Activated CD4-positive, alpha-beta T cell treated with anti-CD3 and anti-CD28 coated beads for 48 hours (primary cell): Measurements from ENCODE around the gene GTF2F1.
"Not testable (repeated sequence)": the region's sequence is repeated elsewhere in the genome, so short reads cannot be mapped to it uniquely, and the experiment has no call there.

ENCODE experiments used
- DNase-seq: peaks from one replicate; pipeline ENCODE4 v3.0.0-alpha.2; 2020

Gene GTF2F1, protein sequence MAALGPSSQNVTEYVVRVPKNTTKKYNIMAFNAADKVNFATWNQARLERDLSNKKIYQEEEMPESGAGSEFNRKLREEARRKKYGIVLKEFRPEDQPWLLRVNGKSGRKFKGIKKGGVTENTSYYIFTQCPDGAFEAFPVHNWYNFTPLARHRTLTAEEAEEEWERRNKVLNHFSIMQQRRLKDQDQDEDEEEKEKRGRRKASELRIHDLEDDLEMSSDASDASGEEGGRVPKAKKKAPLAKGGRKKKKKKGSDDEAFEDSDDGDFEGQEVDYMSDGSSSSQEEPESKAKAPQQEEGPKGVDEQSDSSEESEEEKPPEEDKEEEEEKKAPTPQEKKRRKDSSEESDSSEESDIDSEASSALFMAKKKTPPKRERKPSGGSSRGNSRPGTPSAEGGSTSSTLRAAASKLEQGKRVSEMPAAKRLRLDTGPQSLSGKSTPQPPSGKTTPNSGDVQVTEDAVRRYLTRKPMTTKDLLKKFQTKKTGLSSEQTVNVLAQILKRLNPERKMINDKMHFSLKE

DNA sequence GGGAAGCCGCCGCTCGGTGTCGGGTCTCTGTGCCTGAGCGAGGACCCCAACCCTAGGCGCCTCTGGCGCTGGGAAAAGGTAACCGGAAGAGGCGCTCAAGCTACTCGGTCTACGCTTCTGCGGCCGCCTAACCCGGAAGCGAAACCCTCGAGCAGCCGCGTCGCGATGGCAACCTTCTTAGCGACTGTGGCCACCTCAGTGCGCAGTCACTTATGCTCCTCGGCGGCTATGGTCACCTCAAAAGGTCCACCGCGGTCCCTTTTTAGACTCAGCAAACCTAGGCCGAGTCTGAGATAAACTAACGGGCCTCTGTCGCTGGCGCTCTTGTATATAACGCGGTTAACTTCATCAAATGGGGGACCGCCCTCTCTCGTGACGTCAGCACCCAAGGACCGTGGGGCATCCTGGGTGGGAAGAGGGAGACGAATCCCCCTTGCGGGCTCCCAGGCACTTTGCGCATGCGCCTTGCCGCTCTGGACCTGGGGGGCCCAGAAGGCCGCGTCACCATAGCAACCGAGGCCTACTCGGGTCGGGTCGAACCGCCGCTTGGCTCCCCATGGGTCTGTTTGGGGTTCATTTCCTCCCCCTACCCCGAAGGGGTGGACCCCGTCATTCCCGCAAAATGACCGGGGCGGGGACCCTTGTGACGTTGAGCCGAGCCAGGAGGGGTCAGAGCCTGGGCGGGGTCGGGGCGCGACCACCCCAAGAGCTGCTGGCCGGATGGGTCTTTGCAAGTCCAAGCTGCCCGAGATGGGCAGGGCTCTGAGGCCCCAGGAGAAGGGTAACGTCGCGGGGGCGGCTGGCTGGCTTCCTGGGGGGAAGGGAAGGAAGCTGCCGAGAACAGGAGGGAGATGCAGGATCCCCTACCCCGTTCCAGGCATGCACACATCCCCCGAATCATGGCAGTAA, at the start of gene GTF2F1:
Gene GTF2F1, minus strand, starts transcription at position 91 of the 909 bp plus-strand sequence. CDS start 169 bp downstream, outside the sequence.
- peak; percentile 96 for DNase-seq

DNA sequence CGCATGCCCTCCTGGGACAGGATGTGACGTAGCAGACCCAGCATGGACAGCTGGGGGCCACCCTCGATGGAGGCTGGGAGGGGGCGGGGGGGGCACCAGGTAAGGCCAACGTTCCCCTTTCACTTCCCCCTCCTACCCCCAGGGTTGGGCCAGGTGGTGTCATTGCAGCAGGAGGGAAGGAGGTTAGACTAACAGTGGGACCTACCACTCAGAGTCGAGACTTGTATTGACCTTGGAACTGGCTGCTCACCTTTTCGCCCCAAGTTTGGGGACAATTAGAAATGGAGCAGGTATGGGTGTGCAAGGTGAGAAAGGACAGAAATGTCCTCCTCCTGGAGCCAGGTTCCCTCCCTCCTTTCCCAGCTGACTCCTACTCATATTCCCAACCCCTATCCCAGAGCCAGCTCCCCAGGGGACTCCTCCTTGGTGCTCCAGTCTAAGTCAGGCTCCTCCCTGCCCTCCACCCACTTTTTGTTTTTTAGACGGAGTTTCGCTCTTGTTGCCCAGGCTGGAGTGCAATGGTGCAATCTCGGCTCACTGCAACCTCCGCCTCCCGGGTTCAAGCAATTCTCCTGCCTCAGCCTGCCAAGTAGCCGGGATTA, 49.2 kb upstream of the GTF2F1 start:
- no peak for DNase-seq

DNA sequence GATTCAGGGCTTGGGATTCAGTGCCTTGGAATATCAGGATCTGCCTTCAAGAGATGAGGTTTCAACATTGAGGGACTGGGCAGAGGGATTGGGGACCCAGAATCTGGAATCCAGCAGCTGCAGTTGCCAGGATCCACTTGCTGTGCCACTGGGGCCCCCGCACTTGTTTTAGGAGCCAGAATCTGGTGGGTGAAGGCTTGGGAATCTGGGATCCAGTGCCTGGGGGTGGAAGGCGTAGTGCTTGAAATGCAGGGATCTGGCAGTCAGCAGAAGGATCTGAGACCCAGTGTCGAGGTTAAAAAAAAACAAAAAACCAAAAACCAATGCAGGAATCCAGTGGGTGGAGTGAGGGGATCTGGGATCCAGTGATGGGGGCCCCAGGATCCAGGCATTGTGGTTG, 47.9 kb upstream of the GTF2F1 start:
- no peak for DNase-seq

DNA sequence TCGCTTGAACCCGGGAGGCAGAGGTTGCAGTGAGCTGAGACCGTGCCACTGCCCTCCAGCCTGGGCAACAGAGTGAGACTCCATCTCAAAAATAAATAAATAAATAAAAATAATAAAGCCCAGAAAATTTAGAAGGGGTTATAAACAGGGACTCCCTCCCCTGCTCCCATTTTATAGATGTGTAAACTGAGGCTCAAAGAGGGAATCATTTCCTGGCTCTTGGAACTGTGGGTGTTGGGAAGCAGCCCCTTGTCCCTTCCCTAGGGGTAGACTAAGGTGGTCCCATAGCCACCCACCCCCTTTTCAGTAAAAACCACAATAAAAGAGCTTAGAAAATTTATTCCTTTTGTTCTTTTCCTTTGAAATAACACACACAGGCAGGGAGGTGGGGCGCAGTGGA, 46.8 kb upstream of the GTF2F1 start:
- no peak for DNase-seq

DNA sequence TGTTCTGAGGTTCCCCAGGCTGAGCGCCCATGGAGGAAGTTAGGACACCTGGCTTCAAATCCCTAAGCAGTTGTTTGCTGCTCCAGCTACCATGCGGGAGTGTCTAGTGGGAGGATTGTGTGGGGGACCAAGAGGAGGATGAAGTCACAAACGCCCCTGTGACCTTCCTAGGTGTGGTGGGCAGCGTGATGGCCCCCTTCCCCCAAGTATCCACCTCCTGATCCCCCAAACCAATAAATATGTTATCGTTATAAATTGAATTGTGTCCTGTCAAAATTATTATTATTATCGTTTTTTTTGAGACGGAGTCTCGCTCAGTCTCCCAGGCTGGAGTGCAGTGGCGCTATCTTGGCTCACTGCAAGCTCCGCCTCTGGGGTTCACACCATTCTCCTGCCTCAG, 40.7 kb upstream of the GTF2F1 start, which contains the start of gene SLC25A41:
Gene SLC25A41, minus strand, starts transcription at position 101 of the 400 bp plus-strand sequence. Its CDS starts 70 bp downstream, at position 31.
- no peak for DNase-seq

DNA sequence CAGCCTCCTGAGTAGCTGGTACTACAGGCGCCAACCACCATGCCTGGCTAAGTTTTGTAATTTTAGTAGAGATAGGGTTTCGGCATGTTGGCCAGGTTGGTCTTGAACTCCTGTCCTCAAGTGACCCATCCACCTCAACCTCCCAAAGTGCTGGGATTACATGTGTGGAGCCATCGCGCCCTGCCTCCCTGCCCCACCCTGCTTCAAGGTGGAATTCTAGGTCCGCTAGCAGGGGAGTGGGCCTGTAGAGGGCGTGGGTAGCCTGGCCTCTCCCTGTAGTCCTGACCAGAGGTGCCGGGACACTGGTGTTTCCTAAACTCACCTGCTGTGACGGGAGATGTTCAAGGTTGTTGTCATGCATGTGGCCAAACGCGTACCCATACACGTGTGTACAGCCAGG, 40.2 kb upstream of the GTF2F1 start:
- no peak for DNase-seq

DNA sequence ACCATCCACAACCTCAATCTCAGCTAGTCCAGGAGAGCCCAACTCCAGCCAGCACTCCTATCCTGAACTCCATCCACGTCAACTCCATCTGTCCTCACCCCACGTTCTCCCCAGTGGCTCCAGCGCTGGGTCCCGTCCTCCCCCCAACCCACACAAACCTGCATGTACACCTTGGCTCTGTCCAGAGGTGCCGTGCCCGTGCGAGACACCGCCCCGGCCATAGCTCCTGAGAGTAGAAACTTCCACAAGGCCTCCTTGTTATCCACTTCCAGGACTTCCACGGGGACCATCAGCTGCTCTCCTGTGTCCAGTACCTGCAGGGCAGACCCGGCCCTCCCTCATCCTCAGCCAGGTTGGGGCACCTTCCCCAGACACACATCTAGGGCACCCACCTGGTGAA, 38.9 kb upstream of the GTF2F1 start:
- no peak for DNase-seq

DNA sequence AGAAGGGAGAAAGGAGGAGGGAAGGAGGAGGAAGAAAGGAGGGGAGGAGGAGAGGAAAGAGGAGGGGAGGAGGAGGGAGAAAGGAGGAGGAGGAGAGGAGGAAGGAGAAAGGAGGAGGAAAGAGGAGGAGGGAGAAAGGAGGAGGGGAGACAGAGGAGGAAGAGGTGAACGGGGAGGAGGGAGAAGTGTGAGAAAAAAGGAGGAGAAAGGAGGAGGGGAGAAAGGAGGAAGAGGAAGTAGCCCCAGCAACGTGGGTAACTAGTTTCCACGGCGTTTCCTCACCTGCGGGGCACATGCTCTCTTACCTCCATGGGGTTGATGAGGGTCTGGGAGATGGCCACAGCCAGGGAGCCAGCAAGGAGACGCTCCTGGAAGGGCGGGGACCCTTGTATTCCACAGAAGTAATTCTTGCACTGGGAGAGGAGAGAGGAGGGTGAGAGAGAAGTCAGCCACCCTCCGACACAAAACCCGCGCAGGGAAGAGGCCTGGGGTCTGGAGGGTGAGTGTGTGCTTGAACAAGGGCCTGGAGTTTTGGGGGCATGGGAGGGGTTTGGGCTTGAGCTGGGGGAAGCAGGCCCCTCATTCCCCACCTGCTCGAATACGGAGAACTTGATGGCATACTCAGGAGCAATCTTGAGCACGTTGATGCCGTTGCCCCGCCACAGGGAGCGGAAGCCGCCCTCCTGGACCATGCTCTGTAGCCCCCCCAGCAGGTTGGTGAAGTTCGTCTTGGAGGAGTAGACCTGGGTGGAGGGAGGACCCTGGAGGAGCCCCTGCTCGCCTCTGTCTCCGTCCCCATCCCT, 36.7 kb upstream of the GTF2F1 start:
- no peak for DNase-seq

DNA sequence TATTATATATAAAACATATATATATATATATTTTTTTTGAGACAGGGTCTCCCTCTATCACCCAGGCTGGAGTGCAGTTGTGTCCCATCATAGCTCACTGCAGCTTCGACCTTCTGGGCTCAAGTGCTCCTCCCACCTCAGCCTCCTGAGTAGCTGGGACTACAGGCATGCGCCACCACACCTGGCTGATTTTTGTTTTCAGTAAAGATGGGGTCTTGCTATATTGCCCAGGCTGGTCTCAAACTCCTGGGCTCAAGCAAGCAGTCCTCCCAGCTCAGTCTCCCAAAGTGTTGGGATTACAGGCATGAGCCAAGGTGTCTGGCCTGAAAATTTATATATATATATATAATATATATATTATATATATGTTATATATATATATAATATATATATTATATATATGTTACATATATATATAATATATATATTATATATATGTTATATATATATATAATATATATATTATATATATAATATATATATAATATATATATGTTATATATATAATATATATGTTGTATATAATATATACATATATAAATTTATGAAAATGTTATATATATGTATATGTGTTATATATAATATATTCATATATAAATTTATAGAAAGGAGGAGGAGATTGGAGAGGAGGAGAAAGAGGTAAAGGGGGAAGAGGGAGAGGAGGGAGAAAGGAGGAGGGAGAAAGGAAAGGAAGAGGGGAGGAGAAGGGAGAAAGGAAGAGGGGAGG, 35.9 kb upstream of the GTF2F1 start:
- not testable (repeated sequence) for DNase-seq

DNA sequence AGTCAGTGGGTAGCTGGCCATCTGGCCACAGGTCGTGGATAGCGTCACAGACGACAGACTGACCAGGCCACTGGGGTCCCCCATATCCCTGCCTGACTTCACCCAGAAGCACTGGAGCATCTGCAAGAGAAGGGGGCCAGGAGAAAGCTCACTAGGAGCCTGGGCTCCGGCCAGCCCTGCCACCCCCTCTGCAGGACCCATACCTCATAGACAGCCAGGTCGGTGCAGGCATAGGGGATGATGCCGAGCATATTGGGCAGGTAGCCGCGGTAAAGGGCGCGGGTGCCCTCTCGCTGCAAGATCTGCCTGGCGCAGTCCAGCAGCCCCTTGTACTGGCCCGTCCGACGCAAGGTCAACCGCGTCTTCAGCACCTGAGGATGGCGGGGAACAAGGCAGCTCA, 34.2 kb upstream of the GTF2F1 start:
- no peak for DNase-seq

DNA sequence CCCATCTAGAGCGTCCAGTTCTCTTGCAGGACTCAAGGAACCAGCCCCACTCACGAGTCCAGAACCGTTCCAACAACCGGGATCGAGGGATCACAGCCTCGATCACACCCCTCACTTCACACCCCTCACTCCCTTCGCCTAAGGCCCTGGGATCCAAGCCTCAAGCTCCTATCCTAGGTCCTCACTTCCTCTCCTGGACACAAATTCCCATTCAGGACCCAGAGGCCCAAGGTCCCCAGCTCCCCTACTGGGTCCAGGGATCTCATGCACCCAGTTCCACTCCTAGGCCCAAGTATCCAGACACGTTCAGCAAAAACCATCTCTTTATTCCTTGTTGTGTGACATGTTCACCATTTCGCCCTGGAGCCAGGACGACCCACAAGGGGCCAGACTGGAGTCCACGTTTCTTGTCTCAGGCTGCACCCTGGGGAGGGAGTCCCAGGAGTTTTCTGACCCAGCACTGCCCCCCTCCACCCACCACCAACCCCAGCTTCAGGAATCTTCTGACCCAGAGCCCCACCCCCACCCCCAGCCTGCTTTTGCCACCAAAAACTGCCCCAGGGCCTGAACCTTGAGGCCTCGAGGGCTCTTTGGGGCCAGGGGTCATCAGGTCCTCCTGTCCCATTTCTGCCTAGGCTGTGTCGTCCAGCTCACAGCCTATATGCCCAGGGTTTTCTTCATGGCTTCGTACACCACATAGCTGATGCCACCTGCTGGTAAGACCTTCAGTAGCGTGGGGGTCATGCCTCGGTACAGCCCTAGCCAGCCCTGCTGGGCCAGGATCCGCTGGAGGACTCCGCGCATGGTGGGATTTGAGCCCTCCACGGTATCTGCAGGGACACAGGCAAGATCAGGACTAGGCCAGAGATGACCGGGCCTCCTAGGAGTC, 33.0 kb upstream of the GTF2F1 start:
- DNase-seq: no peak

DNA sequence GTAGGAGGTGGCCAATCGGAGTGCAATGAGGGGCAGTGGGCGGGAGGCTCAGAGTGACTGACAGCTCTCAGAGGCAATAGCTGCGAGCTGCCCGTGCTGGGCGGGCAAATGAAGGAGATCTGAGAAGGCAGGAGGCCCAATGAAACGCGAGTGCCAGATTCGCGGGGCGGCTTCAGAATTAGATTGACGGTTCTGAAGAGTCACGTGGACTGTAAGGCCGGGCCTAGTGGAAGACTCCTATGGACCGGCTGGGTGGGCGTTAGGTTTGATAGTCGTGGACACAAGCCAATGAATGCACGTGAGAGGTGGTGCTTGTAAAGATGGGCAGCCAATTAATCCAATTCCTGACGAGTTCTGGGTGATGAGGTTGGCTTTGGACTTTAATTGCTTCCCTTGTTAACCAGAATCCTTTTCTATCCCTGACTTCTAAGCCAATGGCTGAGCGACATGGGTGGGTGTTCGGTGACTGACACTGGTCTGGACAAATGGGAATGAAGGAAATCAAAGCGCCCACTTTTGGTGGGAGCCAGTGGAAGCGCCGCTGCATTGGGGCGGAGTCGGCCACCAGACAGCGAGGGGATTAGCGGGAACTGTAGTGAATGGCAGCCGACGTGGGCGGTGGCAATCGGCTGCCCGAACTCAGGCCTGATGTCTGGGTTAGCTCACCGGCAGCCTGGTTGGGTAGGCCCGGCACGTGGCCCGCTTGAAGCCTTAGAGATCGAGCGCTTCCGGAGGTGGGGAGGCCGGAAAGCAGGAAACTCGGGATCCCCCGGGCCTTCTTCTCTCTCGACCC, 32.2 kb upstream of the GTF2F1 start:
- DNase-seq: peak; percentile 100

DNA sequence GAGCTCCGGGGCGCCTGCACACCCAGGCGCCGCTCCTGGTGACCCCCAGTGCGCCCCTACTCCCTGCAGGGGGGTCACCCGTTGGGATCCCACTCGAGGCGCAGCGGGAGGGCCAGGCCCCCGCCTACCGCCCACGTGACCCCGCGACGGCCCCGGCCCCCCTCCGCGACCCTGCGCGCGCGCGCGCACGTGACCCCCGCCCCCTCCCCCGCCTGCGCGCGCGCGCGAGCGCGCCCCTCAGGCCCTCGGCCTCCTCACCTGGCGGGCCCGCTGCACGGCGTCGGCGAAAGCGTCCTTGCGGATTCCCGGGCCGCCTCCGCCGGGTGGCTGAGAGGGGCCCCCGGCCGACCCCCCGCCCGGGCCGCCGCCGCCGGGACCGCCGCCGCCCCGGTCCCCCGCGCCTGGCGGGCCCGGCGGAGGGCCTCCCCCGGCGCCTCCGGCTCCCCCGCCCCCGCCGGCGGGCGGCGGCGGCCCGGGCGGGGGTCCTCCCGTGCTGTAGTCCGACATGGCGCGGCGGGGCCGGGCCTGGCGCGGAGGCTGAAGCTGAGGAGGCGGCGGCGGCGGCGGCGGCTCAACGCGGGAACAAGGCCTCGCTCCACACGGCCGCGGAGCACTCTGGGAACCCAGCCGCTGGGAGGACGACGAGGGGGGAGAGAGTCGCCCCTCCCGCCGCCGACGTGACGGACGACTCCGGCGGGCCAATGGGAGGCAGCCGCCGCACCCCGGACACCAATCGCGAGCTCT, 31.4 kb upstream of the GTF2F1 start, which contains the start of gene KHSRP:
Gene KHSRP, minus strand, starts transcription at position 617 of the 744 bp plus-strand sequence. Its CDS starts 110 bp downstream, at position 507.
- DNase-seq: peak; percentile 49

DNA sequence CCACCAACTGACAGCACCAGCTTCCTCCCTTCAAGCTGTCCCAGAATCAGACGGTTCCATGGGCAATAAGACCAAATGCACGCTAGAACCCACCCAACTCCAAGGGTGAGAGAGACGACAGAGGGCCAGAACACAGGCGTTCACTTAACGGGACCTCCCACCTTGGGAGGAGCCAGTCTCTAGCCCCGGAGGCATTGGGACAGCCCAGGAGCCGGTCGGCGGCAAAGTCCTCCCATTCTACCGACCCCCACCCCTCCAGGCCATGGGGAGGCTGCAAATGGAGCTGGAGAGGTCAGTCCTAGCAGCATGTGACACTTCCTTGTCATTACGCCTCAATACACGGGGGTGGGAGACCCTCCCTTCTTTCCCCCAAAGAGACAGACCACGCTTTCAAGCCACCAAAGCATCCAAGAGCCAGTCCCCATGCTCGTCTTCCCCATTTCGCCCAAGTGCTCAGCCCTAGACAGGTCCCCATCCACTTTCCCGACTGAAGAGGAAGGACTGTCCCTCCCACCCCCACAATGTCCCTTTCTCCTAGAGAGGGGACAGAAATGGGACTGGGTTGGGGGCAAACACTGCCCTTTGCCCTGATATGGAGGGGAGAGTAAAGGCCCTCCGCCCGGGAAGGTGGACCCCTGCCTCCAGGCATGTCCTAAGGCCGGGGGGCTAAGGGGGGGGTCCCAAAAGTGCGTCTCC, 30.7 kb upstream of the GTF2F1 start:
- peak; percentile 67 for DNase-seq

DNA sequence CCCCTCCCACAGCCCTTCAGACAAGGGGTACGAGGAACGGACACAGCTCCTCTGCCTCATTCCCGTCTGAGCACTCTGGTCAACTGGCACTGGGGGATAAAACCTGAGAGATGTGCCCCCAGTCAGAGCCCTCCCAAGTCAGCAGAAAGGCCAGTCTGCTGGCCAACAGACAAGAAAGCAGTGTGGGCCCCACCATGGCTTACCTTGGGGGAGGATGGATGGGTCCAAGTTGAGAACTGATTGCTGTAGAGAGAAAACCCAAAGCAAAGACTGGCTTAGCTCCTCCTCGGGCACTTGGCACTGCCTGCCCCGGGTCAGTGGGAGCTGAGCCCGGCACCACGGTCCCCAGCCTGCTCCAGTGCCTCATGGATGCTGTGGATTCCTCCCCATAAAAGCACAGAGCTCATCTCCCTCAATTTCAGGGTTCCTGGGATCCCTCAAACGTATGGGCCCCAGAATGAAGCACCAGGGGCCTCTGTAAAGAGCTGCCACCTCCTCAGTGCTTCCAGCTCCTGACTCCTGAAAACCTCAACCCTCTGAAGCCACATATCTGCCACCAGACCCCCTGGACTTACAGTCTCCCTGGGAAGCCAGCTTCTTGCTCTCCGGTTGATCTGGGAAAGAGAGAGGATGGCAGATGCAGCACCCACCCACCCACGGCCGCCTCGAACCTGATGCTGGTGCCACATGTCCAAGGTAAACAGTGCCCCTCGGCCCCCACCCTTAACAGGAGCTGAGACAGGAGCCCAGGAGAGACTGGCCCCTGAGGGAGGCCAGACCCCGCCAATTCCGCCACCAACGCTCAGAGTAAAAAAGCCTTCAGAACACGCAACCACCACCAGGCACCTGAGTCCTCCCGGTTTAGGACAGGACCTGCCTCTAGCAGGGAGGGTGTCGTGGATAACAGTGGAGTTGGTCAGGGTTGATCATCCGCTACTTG, 28.4 kb upstream of the GTF2F1 start:
- DNase-seq: no peak

DNA sequence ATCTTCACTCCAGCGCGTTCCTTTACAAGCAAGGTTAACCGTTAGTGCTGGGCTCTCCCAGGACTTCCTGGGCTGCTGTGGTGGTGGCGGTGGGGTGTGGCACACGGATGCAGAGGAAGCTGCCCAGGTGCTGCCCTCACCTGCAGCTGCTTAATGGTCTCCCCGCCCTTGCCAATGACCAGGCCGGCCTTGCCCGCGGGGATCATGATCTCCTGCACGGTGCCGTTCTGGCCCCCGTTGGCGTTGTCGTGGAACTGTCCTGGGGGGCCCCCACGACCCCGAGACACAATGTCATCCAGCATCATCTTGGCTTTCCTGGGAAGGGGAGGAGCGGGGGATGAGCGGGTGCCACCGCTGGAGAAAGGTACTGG, 25.6 kb upstream of the GTF2F1 start:
- DNase-seq: no peak
